Thyroid gland (tissue), 4 donors: Measurements from ENCODE around the gene TBC1D2B.

ENCODE experiments used
- POLR2A ChIP-seq, 2 donors: fragments of 450-650 bp; IDR thresholded peaks; one replicate each; pipeline ENCODE4 v1.6.1; 2017; ENCODE audit warnings: antibody characterized with exemption in 2 of 2, mild to moderate bottlenecking in 2 of 2, moderate library complexity in 1 of 2
- TF ChIP-seq, protein P1 (sequence below), 6 experiments: fragments of 200-600 bp in 3 of 6; fragments of 450-650 bp in 3 of 6; sonication (generic) in 3 of 6; IDR thresholded peaks; one replicate each; pipeline ENCODE4 v1.5.1; 2016 to 2019; ENCODE audit warnings: antibody characterized with exemption in 6 of 6, mild to moderate bottlenecking in 2 of 6, inconsistent platforms in 1 of 6, moderate library complexity in 1 of 6

DNA sequence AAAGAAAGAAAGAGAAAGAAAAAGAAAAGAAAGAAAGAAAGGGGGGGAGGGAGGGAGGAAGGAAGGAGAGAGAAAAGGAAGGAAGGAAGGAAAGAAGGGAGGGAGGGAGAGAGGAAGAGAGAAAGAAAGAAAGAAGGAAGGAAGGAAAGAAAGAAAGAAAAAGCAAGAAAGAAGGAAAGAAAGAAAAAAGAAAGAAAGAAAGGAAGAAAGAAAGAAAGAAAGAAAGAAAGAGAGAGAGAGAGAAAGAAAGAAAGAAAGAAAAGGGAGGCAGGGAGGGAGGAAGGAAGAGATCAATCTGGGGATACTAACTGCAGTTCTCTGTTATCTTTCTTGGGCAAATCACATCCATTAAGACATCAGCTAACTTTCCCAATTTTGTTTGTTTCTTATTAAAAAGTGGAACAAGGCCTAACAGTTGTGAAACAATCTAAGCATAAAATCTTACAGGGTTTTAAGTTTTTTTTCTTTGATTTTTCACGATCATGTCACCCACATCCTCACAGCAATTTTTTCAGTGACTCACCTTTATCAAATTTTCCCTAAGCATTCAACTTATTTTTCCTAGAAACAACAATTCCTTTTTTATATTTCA lies 36.8 kb downstream of the TBC1D2B start:
- no peak for TF ChIP-seq POLR2A (IDR thresholded peaks at IDR 0.05)
- TF ChIP-seq, protein P1, sequence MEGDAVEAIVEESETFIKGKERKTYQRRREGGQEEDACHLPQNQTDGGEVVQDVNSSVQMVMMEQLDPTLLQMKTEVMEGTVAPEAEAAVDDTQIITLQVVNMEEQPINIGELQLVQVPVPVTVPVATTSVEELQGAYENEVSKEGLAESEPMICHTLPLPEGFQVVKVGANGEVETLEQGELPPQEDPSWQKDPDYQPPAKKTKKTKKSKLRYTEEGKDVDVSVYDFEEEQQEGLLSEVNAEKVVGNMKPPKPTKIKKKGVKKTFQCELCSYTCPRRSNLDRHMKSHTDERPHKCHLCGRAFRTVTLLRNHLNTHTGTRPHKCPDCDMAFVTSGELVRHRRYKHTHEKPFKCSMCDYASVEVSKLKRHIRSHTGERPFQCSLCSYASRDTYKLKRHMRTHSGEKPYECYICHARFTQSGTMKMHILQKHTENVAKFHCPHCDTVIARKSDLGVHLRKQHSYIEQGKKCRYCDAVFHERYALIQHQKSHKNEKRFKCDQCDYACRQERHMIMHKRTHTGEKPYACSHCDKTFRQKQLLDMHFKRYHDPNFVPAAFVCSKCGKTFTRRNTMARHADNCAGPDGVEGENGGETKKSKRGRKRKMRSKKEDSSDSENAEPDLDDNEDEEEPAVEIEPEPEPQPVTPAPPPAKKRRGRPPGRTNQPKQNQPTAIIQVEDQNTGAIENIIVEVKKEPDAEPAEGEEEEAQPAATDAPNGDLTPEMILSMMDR (IDR thresholded peaks at IDR 0.05) = no peak
